ENCODE data around the gene DDI2.

DDI2 gene

DNA sequence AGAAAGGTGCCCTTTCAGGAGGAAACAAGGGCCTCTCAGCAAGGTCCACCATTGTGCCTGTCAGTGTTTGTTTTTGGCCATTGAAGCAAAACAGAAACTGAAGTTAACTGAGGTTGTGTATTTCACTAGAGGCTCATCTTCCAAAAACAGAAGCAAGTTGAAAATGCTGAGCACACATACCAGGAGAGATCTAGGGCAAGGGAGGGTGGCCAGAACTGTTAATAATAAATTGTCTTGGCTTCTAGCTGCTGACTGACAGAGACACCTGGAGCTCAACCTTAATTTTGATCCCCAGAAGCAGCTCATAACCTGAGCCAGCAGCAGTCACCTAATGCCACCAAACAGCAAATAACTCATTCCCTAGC is 37.6 kb upstream of the DDI2 start:
- Histone ChIP-seq H4K20me1 (ENCODE audit: insufficient read depth, low read length, poor library complexity, severe bottlenecking) (no peaks in the 10 kb centered on the region), H2AFZ (ENCODE audit: low read length) (peak overlapping the region; percentile 30), H3F3A (ENCODE audit: low read depth) (no peaks in the 10 kb centered on the region), H3K4me3 (ENCODE audit: low read length, poor library complexity, severe bottlenecking) (no peak overlapping the region), H3K79me2 (ENCODE audit: insufficient read depth, low read length) (no peaks in the 10 kb centered on the region), H3K9me2 (replicated peaks; ENCODE audit: low read depth, low read length) (no peaks in the 10 kb centered on the region), H3K4me2 (ENCODE audit: low read depth, low read length, poor library complexity, severe bottlenecking) (peak overlapping the region; percentile 23), H3K36me3 (ENCODE audit: insufficient read depth, low read length) (no peaks in the 10 kb centered on the region), H3K4me1 (ENCODE audit: insufficient read depth, low read length, poor library complexity, severe bottlenecking) (peaks cover 18% of the 10 kb centered on the region), H3K9me3 (ENCODE audit: insufficient read depth, low read depth, low read length) (no peaks in the 10 kb centered on the region), H3K9ac (ENCODE audit: low read depth, low read length, poor library complexity, severe bottlenecking) (peak overlapping the region; percentile 38), H3K27me3 (ENCODE audit: insufficient read depth, low read length, poor library complexity, severe bottlenecking) (no peaks in the 10 kb centered on the region)
- no peak for TF ChIP-seq EZH2phosphoT487 (IDR thresholded peaks at IDR 0.05; ENCODE audit: borderline replicate concordance)
- TF ChIP-seq, protein P1, sequence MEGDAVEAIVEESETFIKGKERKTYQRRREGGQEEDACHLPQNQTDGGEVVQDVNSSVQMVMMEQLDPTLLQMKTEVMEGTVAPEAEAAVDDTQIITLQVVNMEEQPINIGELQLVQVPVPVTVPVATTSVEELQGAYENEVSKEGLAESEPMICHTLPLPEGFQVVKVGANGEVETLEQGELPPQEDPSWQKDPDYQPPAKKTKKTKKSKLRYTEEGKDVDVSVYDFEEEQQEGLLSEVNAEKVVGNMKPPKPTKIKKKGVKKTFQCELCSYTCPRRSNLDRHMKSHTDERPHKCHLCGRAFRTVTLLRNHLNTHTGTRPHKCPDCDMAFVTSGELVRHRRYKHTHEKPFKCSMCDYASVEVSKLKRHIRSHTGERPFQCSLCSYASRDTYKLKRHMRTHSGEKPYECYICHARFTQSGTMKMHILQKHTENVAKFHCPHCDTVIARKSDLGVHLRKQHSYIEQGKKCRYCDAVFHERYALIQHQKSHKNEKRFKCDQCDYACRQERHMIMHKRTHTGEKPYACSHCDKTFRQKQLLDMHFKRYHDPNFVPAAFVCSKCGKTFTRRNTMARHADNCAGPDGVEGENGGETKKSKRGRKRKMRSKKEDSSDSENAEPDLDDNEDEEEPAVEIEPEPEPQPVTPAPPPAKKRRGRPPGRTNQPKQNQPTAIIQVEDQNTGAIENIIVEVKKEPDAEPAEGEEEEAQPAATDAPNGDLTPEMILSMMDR (conservative IDR thresholded peaks at IDR 0.05; ENCODE audit: low read length): no peak

DNA sequence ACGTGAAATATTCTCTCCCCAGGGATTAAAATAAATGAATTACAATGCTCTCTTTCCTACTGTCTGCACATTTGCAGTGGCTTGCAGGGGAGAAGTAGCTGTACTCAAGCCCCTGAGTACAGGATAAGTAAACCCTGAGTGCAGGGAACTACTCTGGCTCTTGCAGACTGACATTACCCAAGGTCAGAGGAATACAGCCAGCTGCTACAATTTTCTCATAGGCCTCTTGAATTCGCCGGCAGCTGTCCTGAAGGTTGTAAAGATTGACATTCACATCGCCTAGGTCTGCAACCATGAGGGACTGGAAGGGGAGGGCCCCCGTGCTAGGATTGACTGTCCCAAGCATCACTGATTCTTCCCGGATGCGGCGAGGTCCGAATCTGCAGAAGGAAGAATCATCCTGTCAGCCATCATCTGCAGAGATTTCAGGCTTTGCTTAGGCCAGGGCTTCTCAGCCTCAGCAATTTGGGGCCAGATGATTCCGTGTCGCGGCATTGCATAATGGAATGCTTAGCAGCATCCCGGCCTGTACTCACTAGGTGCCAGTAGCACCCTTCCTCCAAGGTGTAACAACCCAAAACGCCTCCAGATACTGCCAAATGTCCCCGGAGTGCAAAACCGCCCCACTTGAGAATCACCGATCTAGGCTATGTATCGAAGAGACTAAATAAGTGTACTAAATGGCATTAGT is 34.1 kb upstream of the DDI2 start:
- no peak overlapping the region for H3K4me2 ChIP-seq (ENCODE audit: low read depth, low read length, poor library complexity, severe bottlenecking)

DNA sequence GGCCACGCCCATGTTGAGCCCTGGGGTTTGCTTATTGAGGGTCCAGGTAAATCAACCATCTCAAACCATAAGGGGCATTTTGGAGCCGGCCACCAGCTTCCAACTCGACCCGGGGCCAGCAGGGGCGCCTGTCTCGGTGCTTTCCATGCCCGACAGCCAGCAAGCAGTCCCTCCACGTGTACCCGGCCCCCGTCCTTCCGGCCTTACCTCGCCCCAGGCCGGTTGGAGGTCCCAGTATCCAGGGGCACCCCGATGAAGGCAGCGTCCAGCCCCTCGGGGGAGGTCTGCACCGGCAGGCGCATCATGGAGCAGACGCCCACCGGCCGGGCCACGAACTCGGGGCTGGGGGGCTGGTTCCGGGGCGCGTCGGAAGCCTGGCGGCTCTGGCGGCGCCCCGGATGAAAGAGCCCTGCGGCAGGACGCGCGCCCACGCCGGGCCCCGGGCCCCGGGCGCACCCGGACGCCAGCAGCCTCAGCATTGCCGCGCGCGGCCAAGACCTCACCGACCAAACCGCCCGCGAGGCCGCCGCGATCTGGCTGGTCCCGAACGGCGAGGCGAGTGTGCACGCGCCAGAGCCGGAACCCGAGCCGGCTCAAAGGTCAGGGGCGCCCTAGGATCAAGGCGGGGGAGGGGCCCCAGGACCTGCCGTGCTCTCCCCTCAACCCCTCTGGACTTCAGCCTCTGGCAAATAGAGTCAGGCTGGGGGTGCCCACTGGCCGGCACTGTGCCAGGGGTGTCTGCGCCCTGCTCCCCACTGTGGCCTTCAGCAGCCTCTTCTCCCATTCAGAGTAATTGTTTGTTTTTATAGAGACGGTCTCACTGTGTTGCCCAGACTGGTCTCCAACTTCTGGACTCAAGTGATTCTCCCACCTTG is 32.5 kb upstream of the DDI2 start, which contains the start of gene AGMAT:
Gene AGMAT, minus strand, starts transcription at position 563 of the 875 bp plus-strand sequence. Its CDS starts 84 bp downstream, at position 479.
- Histone ChIP-seq H4K20me1 (ENCODE audit: insufficient read depth, low read length, poor library complexity, severe bottlenecking) (no peaks in the 10 kb centered on the region), H3K36me3 (ENCODE audit: insufficient read depth, low read length) (no peaks in the 10 kb centered on the region), H2AFZ (ENCODE audit: low read length) (peak within 1 kb of the TSS; percentile 87)

More for the DNA sequence above, 34.1 kb upstream of the DDI2 start:
- Histone ChIP-seq H3K79me2 (ENCODE audit: insufficient read depth, low read length) (no peaks in the 10 kb centered on the region), H3K27me3 (ENCODE audit: insufficient read depth, low read length, poor library complexity, severe bottlenecking) (no peaks in the 10 kb centered on the region), H2AFZ (ENCODE audit: low read length) (no peak overlapping the region), H3K9ac (ENCODE audit: low read depth, low read length, poor library complexity, severe bottlenecking) (no peak overlapping the region), H3K9me3 (ENCODE audit: insufficient read depth, low read depth, low read length) (no peaks in the 10 kb centered on the region), H3K4me1 (ENCODE audit: insufficient read depth, low read length, poor library complexity, severe bottlenecking) (peaks cover 13% of the 10 kb centered on the region), H3F3A (ENCODE audit: low read depth) (no peaks in the 10 kb centered on the region), H4K20me1 (ENCODE audit: insufficient read depth, low read length, poor library complexity, severe bottlenecking) (no peaks in the 10 kb centered on the region), H3K4me3 (ENCODE audit: low read length, poor library complexity, severe bottlenecking) (no peak overlapping the region), H3K36me3 (ENCODE audit: insufficient read depth, low read length) (no peaks in the 10 kb centered on the region), H3K9me2 (replicated peaks; ENCODE audit: low read depth, low read length) (no peaks in the 10 kb centered on the region)
- TF ChIP-seq, protein P1 (conservative IDR thresholded peaks at IDR 0.05; ENCODE audit: low read length): no peak
- no peak for TF ChIP-seq EZH2phosphoT487 (IDR thresholded peaks at IDR 0.05; ENCODE audit: borderline replicate concordance)

More for the DNA sequence above, 32.5 kb upstream of the DDI2 start, which contains the start of gene AGMAT:
- no peak for TF ChIP-seq EZH2phosphoT487 (IDR thresholded peaks at IDR 0.05; ENCODE audit: borderline replicate concordance)
- TF ChIP-seq, protein P1 (conservative IDR thresholded peaks at IDR 0.05; ENCODE audit: low read length): peak; percentile 36; the same call in 1 of the 2 replicates
- Histone ChIP-seq H3K4me2 (ENCODE audit: low read depth, low read length, poor library complexity, severe bottlenecking) (peak within 1 kb of the TSS; percentile 57), H3F3A (ENCODE audit: low read depth) (no peaks in the 10 kb centered on the region), H3K4me3 (ENCODE audit: low read length, poor library complexity, severe bottlenecking) (peak within 1 kb of the TSS; percentile 77), H3K9ac (ENCODE audit: low read depth, low read length, poor library complexity, severe bottlenecking) (peak within 1 kb of the TSS; percentile 61), H3K9me3 (ENCODE audit: insufficient read depth, low read depth, low read length) (no peaks in the 10 kb centered on the region), H3K9me2 (replicated peaks; ENCODE audit: low read depth, low read length) (no peaks in the 10 kb centered on the region), H3K27me3 (ENCODE audit: insufficient read depth, low read length, poor library complexity, severe bottlenecking) (no peaks in the 10 kb centered on the region), H3K79me2 (ENCODE audit: insufficient read depth, low read length) (no peaks in the 10 kb centered on the region), H3K4me1 (ENCODE audit: insufficient read depth, low read length, poor library complexity, severe bottlenecking) (peaks cover under 1% of the 10 kb centered on the region)

Measured in Loucy (cell line).